Ovary (tissue), 9 donors: ENCODE results near the gene FALEC. TPM values are rescaled to one million over a fixed set of nuclear protein-coding genes. Genes with fewer than 3 reads are reported as not detected.
A peak's percentile ranks its signal among the peaks of the same experiment; 100 is the strongest.

Experiments
- DNase-seq, 5 donors: peaks; one replicate each; pipeline ENCODE4 v3.0.0-alpha.2; 2019 to 2020
- H3K27ac ChIP-seq, 2 donors: fragments of 200-600 bp; one replicate each; pipeline versions ENCODE4 v1.5.1 to v1.8.0; 2019 to 2022
- H3K27me3 ChIP-seq: fragments of 200-600 bp; one replicate; pipeline ENCODE4 v1.8.0; 2022
- H3K36me3 ChIP-seq: fragments of 200-600 bp; sonication (generic); one replicate; pipeline ENCODE4 v1.5.1; 2019
- H3K4me1 ChIP-seq: one replicate; pipeline ENCODE4 v1.8.1; 2013; ENCODE audit warnings: mild to moderate bottlenecking, moderate library complexity; ENCODE audit not compliant: insufficient read depth
- H3K4me3 ChIP-seq: fragments of 200-600 bp; sonication (generic); one replicate; pipeline ENCODE4 v1.5.1; 2017
- H3K9me3 ChIP-seq, 2 donors: fragments of 200-600 bp in 1 of 2; sonication (generic) in 1 of 2; one replicate each; pipeline versions ENCODE4 v1.5.1 to v1.8.1; 2013 to 2019; ENCODE audit warnings: mild to moderate bottlenecking in 1 of 2, moderate library complexity in 1 of 2
- EP300 ChIP-seq: sonication (generic); formaldehyde crosslinking; IDR thresholded peaks from one replicate; pipeline ENCODE4 v1.6.1; 2017; ENCODE audit warnings: antibody characterized with exemption
- POLR2A ChIP-seq: fragments of 450-650 bp; IDR thresholded peaks from one replicate; pipeline ENCODE4 v1.6.1; 2017; ENCODE audit warnings: antibody characterized with exemption, mild to moderate bottlenecking, moderate library complexity
- WGBS, 3 donors: extraction: QIAGEN DNeasy Blood & Tissue Kit in 1 of 3; methylation state at CpG; one replicate each; pipeline versions ENCODE4 v1.1.5 to v1.1.7; 2013 to 2017; 5-methylcytosine and 5-hydroxymethylcytosine counted together
- intact Hi-C, 4 donors: fragments of 100-400 bp; cut with DNase I; formaldehyde crosslinking; loops; one replicate each; pipeline versions ENCODE4 v1.11.0 to v1.15.1; 2022 to 2023
- polyA plus RNA-seq, 2 donors: library from polyadenylated mRNA; stranded (reverse); fragments of 200-250 nt in 1 of 2; fragments of 350-450 nt in 1 of 2; fragmentation: Illumina TruSeq in 1 of 2; extraction: RNeasy Lipid Tissue Mini Kit (QIAGEN cat#74804) in 1 of 2; gene quantifications; one replicate each; pipeline ENCODE4 v1.2.3, GENCODE V29; 2013 to 2014
- total RNA-seq, 7 donors: library from RNA; depleted of rRNA in 2 of 7; stranded (reverse); fragments of >200 nt in 2 of 7; fragmentation: NEBNext Ultra II Directional in 3 of 7; extraction: Animal tissue kit (Norgen Biotek cat#: 25700) in 3 of 7; gene quantifications; one replicate each; pipeline versions ENCODE4 v1.1.0 to v1.2.4, GENCODE V29; 2016 to 2023
- TF ChIP-seq, protein P1 (sequence below), 3 donors: fragments of 450-650 bp in 2 of 3; fragments of 200-600 bp in 1 of 3; IDR thresholded peaks; one replicate each; pipeline versions ENCODE4 v1.5.1 to v1.8.0; 2016 to 2022; ENCODE audit warnings: antibody characterized with exemption in 3 of 3, mild to moderate bottlenecking in 1 of 3
- donor health status: DM: no; HTN: no; CAD: no; lungs with moderate emphysema.
- donor health status: DM: no; HTN: no; CAD: no.
- donor health status: Bipolar disorder and iron deficiency.
- donor health status: DM: yes; HTN: yes; CAD: no.
- donor health status: DM: no; HTN: no; CAD: no.
- donor health status: DM: yes; HTN: yes; CAD: no.

FALEC gene
- total and polyA plus RNA-seq, 9 donors, result 0.51 to 1.7 (median 0.77) TPM; not detected in 5

DNA sequence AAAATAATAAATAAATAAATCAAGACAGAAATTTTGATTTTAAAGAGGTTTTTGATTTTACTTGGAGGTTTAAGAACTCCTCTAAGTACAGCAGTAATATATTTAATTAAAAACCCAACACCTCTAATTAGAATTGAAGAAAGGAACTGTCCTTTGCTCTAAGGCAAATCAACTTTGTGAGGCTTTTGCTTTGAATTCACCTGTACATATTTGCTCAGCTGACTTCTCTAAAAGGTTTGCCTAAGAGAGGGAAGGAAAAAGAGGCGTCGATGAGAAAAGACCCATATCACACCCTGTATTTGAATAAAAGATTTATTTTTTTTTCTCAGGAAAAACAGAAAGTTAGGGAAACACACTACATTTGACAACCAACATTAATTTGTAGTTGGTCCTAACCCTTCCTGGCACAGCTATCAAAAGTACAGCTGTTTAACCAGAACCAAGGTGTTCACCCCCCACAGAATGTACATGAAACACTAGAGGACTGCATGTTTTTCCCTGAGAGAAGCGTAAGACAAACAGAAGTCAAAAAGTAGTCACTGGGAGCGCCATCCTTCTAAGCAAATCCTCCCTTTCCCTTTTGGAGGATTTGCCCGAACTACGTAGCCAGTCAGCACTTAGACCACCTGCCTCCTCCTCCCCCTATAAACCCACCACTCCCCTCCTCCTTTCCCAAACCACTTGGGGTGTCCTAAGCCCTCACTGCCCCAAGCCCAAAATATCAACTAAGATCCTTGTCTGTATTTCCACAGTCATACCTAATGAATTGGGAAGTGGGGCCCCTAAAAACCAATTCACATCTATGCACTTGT lies 58.9 kb downstream of the FALEC start:
- Histone ChIP-seq H3K4me3 (peak overlapping the region; percentile 93), H3K27ac (no peak overlapping the region), H3K9me3 (no peaks in the 10 kb centered on the region), H3K36me3 (no peaks in the 10 kb centered on the region), H3K27me3 (no peaks in the 10 kb centered on the region), H3K4me1 (peaks cover 12% of the 10 kb centered on the region)
- TF ChIP-seq POLR2A (no peak), EP300 (no peak)
- TF ChIP-seq, protein P1, sequence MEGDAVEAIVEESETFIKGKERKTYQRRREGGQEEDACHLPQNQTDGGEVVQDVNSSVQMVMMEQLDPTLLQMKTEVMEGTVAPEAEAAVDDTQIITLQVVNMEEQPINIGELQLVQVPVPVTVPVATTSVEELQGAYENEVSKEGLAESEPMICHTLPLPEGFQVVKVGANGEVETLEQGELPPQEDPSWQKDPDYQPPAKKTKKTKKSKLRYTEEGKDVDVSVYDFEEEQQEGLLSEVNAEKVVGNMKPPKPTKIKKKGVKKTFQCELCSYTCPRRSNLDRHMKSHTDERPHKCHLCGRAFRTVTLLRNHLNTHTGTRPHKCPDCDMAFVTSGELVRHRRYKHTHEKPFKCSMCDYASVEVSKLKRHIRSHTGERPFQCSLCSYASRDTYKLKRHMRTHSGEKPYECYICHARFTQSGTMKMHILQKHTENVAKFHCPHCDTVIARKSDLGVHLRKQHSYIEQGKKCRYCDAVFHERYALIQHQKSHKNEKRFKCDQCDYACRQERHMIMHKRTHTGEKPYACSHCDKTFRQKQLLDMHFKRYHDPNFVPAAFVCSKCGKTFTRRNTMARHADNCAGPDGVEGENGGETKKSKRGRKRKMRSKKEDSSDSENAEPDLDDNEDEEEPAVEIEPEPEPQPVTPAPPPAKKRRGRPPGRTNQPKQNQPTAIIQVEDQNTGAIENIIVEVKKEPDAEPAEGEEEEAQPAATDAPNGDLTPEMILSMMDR (IDR thresholded peaks at IDR 0.05), result no peak
- WGBS, 3 donors, result 24 to 38% (median 37%) methylated on average over 6 of the region's 6 CpGs
- DNase-seq, result peak in 2 of 5 donors; percentile 1 to 13
- intact Hi-C loops, result no loop called here

DNA sequence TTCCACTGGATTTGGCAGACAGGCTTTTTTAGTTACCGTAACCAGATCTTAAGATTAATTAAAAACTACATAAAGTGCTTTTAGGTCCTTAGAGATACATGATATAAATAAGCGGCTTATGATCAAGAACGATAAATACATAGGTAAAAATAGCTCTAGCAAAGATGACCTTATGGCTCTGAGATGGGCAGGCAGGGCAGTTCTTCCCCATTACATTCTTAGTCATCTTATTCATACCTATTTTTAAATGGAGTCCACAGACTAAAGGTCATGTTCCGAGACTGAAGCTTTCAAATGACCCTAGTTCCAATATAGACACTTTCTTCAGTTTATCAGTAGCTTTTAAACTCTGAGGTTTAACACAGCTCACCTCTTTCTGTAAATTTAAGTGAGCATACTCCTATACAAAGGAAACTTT lies 59.5 kb downstream of the FALEC start:
- Histone ChIP-seq H3K4me3 (peak overlapping the region; percentile 93), H3K9me3 (no peaks in the 10 kb centered on the region), H3K27ac (no peak overlapping the region), H3K4me1 (peaks cover 10% of the 10 kb centered on the region), H3K36me3 (no peaks in the 10 kb centered on the region), H3K27me3 (no peaks in the 10 kb centered on the region)
- TF ChIP-seq, protein P1 (IDR thresholded peaks at IDR 0.05), result no peak
- TF ChIP-seq EP300, result no peak
- TF ChIP-seq POLR2A, result no peak
- no peak for DNase-seq
- intact Hi-C loops, result no loop called here
- WGBS, 3 donors, result 24 to 32% (median 31%) methylated on average over 4 of the region's 4 CpGs

DNA sequence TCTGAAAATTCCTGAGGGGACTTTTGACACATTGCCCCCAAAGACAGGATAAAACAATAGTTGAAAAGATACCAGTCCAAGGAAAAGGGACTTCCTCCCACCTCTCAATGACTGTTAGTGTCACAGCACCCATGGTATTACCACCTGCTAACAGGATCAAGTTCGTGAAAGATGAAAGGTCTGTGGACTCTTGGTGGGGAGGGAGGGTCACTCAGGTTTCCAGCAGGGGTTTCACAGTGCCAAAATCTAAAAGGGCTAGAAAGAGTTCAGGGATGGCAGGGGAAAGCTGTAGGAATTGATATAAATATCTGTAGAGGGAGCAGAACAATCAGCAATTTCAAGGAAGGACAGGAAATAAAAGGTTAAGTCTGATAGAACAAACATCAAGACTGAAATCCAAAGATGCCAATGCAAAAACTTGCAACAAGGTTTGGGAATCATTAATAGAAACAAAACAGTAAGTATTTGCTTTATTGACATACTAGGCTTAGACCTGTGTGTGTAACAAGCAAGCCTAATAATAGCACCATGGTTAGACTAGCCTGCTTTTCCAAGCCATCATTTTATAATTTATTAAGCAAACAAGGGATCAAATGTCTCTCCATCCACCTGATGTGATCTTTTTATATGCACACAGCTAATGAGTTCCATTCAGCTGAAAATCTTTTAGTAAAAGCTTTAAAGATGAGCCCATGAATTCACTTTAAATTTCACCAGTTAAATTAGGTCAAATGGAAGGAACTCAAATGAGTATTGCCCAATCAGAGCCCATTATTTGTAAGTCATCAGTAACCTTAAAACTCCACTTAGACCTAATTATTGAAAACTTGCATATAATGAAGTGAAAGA lies 60.2 kb downstream of the FALEC start:
- WGBS, 3 donors, result 2 to 4% (median 3%) methylated on average over 1 of the region's 1 CpG
- DNase-seq, result peak in 2 of 5 donors; percentile 0 to 10
- intact Hi-C loops, result no loop called here
- H3K4me3 ChIP-seq, result peak overlapping the region; percentile 93
- TF ChIP-seq POLR2A (no peak), EP300 (no peak)
- TF ChIP-seq, protein P1 (IDR thresholded peaks at IDR 0.05), result no peak
- H3K27me3 ChIP-seq, result no peaks in the 10 kb centered on the region
- H3K27ac ChIP-seq, result no peak overlapping the region
- no peaks in the 10 kb centered on the region for H3K9me3 ChIP-seq
- H3K4me1 ChIP-seq, result peaks cover 11% of the 10 kb centered on the region
- no peaks in the 10 kb centered on the region for H3K36me3 ChIP-seq

DNA sequence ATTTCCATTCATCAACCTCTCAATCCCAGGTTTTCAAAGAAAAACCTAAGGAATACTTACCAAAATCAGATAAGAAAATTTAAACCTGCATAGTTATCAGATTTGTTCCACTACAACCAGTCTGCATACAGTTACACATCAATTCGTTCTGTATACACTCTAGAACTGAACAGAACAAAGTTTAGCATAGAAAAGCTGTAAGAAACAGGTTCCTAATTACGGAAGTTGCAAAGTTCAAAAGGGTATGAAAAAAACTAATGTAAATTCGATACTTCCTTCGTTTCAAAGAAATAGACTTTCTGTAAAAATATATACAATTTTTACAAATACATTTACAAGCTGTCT lies 60.8 kb downstream of the FALEC start:
- intact Hi-C loops, result no loop called here
- Histone ChIP-seq H3K4me1 (peaks cover 11% of the 10 kb centered on the region), H3K27ac (no peak overlapping the region), H3K9me3 (no peaks in the 10 kb centered on the region), H3K36me3 (no peaks in the 10 kb centered on the region), H3K4me3 (peak overlapping the region; percentile 93), H3K27me3 (no peaks in the 10 kb centered on the region)
- no peak for DNase-seq
- 3 to 4% (median 3%) methylated on average over 4 of the region's 4 CpGs for WGBS, 3 donors
- TF ChIP-seq POLR2A (no peak), EP300 (no peak)
- TF ChIP-seq, protein P1 (IDR thresholded peaks at IDR 0.05), result no peak
